ENCODE data around the gene HDAC11.
"Not testable (repeated sequence)": the region's sequence is repeated elsewhere in the genome, so short reads cannot be mapped to it uniquely, and the experiment has no call there.

Gene HDAC11

GRCh38 chr3:13479582-13480339 lies at the start of gene HDAC11:
Gene HDAC11 (plus strand): TSS chr3:13480306. CDS start chr3:13480348, 42 bp downstream.
- DNase-seq: peak; percentile 83 to 85

GRCh38 chr3:13430411-13430875 lies 49.7 kb upstream of the HDAC11 start:
- DNase-seq: not testable (repeated sequence)

GRCh38 chr3:13432093-13432492 lies 48.0 kb upstream of the HDAC11 start:
- no peak for DNase-seq

- DNase-seq: no peak
These were observed 46.2 kb upstream of the HDAC11 start for GRCh38 chr3:13433912-13434311.

- not testable (repeated sequence) for DNase-seq
These were observed 43.9 kb upstream of the HDAC11 start for GRCh38 chr3:13436213-13436612.

GRCh38 chr3:13440204-13440817 lies 39.8 kb upstream of the HDAC11 start:
- DNase-seq: no peak

- not testable (repeated sequence) for DNase-seq
These were observed 37.2 kb upstream of the HDAC11 start for GRCh38 chr3:13442882-13443281.

GRCh38 chr3:13451301-13451673 lies 28.8 kb upstream of the HDAC11 start:
- no peak for DNase-seq

GRCh38 chr3:13452490-13453335 lies 27.4 kb upstream of the HDAC11 start:
- DNase-seq: peak in 1 of 2 experiments; percentile 23

- no peak for DNase-seq
These were observed 24.5 kb upstream of the HDAC11 start for GRCh38 chr3:13455644-13456043.

- DNase-seq: no peak
These were observed 22.5 kb upstream of the HDAC11 start for GRCh38 chr3:13457593-13457992.

- DNase-seq: no peak
These were observed 20.3 kb upstream of the HDAC11 start for GRCh38 chr3:13459605-13460340.

- no peak for DNase-seq
These were observed 19.8 kb upstream of the HDAC11 start for GRCh38 chr3:13460341-13460736.

GRCh38 chr3:13461169-13462124 lies 18.7 kb upstream of the HDAC11 start:
- peak; percentile 73 to 84 for DNase-seq

- no peak for DNase-seq
These were observed 17.9 kb upstream of the HDAC11 start for GRCh38 chr3:13462125-13462629.

GRCh38 chr3:13462822-13463221 lies 17.3 kb upstream of the HDAC11 start:
- DNase-seq: no peak

GRCh38 chr3:13463618-13464400 lies 16.3 kb upstream of the HDAC11 start:
- no peak for DNase-seq

GRCh38 chr3:13465236-13465873 lies 14.8 kb upstream of the HDAC11 start:
- DNase-seq: no peak

- DNase-seq: no peak
These were observed 13.3 kb upstream of the HDAC11 start for GRCh38 chr3:13466781-13467180.

All from NCI-H1930 (cell line).